ENCODE data around the gene CASP9. TPM values are rescaled to one million over a fixed set of nuclear protein-coding genes. Genes with fewer than 3 reads are reported as not detected.

Gene CASP9
- total and polyA plus RNA-seq, 10 of the 15 experiments (the other 5 are each of a cell fraction or from before 2014, with no cell fraction given) = 2.7 to 14.6 (median 7.6) TPM

- TF ChIP-seq KDM1A (IDR thresholded peaks at IDR 0.05; ENCODE audit: borderline replicate concordance) (no peak), BCLAF1 (IDR thresholded peaks at IDR 0.05) (no peak), SPI1 (IDR thresholded peaks at IDR 0.05; ENCODE audit: borderline replicate concordance, insufficient read depth, low read depth, low read length) (no peak), JUND (IDR thresholded peaks at IDR 0.05; ENCODE audit: low read depth, low read length) (no peak)
- no peaks in the 10 kb centered on the region for H3K79me2 ChIP-seq (ENCODE audit: control insufficient read depth, insufficient read depth, low read length)
- no peak for DNase-seq (ENCODE audit: low read depth, low spot score)
- no peak for FAIRE-seq
- ChIA-PET POLR2A (no interaction called here), SMC1A (ENCODE audit: uncharacterized antibody, unreplicated experiment) (interaction anchor here (2.2 kb wide), 1 partner anchor 126 kb away, joined by 6 read pairs; no protein-coding TSS in a partner anchor), RAD21 (ENCODE audit: unreplicated experiment) (no interaction called here), CTCF (interaction anchor here (1.6 kb wide), 1 partner anchor 126 kb away, joined by 5 read pairs; no protein-coding TSS in a partner anchor)
- no peaks in the 10 kb centered on the region for H3K36me3 ChIP-seq (ENCODE audit: control insufficient read depth in 2 of 2, insufficient read depth in 2 of 2, low read length in 1 of 2)
- intact Hi-C loops (cut with micrococcal nuclease; ENCODE audit: unreplicated experiment) (no loop called here), in situ Hi-C loops (cut with MboI) (no loop called here)
- H3K27me3 ChIP-seq (replicated peaks in 1 of 2; ENCODE audit: control insufficient read depth in 2 of 2, insufficient read depth in 2 of 2, low read length in 1 of 2) = no peaks in the 10 kb centered on the region
- H3K9me3 ChIP-seq (replicated peaks; ENCODE audit: control insufficient read depth, insufficient read depth, low read length) = no peaks in the 10 kb centered on the region; the same call in 2 of the 3 replicates
- no peak overlapping the region for H3K27ac ChIP-seq (ENCODE audit: control insufficient read depth, insufficient read depth)
- no peaks in the 10 kb centered on the region for H4K20me1 ChIP-seq (ENCODE audit: control insufficient read depth, insufficient read depth)
- no peak overlapping the region for H3K9ac ChIP-seq (ENCODE audit: control insufficient read depth, insufficient read depth, low read length)
- H2AFZ ChIP-seq (ENCODE audit: control insufficient read depth, low read depth, low read length) = no peak overlapping the region
- ATAC-seq = no peak
- BruUV-seq (replicated peaks) = no TSS peak
- no peak overlapping the region for H3K4me2 ChIP-seq (ENCODE audit: control insufficient read depth, insufficient read depth)
- H3K4me1 ChIP-seq (ENCODE audit: control insufficient read depth, insufficient read depth, low read length) = no peaks in the 10 kb centered on the region
- no peak overlapping the region for H3K4me3 ChIP-seq
- WGBS (ENCODE audit: insufficient coverage, insufficient replicate concordance, low lambda C conversion rate, missing lambda C conversion rate) = 31% methylated on average over 3 of the region's 3 CpGs
These were observed 74.4 kb downstream of the CASP9 start for GRCh38 chr1:15449567-15449966.

Measured in GM12878 (cell line).